Panc1 (cell line): ENCODE data around the gene RGS10. TPM values are rescaled to one million over a fixed set of nuclear protein-coding genes. Genes with fewer than 3 reads are reported as not detected.
A peak's percentile ranks its signal among the peaks of the same experiment; 100 is the strongest.

ENCODE experiments used
- ATAC-seq: fragments of 200-7000 bp; cut with Tn5 transposase; 2 replicates; pipeline ENCODE4 v1.9.1; 2020; ENCODE audit warnings: mild to moderate bottlenecking, moderate library complexity
- BruUV-seq: library from RNA; stranded (reverse); fragments of 400-500 nt; replicated peaks from 2 replicates; lab custom pipeline; 2021; lab: Mats Ljungman, UMichigan
- CTCF ChIA-PET: fragments of 300-600 bp; sonication (Branson Sonifier 250); formaldehyde crosslinking; loops from one replicate; lab custom pipeline; 2022; ENCODE audit warnings: antibody characterized with exemption; lab: Charles Lee
- POLR2A ChIA-PET: fragments of 300-600 bp; sonication (Branson Sonifier 250); formaldehyde crosslinking; loops from one replicate; lab custom pipeline; 2022; ENCODE audit warnings: antibody characterized with exemption; lab: Charles Lee
- DNase-seq: peaks from one replicate; pipeline ENCODE4 v3.0.0-alpha.2; 2010; ENCODE audit warnings: low read depth, low spot score
- H3K27ac ChIP-seq: 2 replicates; pipeline ENCODE4 v1.5.1; 2011; ENCODE audit warnings: mild to moderate bottlenecking, low read length, inconsistent platforms
- H3K27me3 ChIP-seq: fragments of 200-500 bp; sonication (Bioruptor generic); 2 replicates; pipeline ENCODE4 v1.6.0; 2014; ENCODE audit warnings: low read length, inconsistent platforms; ENCODE audit not compliant: control insufficient read depth, insufficient read depth
- H3K36me3 ChIP-seq: fragments of 200-500 bp; sonication (Bioruptor generic); 2 replicates; pipeline ENCODE4 v1.5.1; 2014; ENCODE audit warnings: inconsistent platforms, mild to moderate bottlenecking, low read length, moderate library complexity; ENCODE audit not compliant: control insufficient read depth, insufficient read depth
- H3K4me1 ChIP-seq: 2 replicates; pipeline ENCODE4 v1.5.1; 2011; ENCODE audit warnings: inconsistent platforms, mild to moderate bottlenecking, low read length, moderate library complexity; ENCODE audit not compliant: control insufficient read depth, insufficient read depth
- H3K4me3 ChIP-seq, 2 experiments: 2 replicates each; pipeline ENCODE4 v1.5.1; 2011 to 2012; ENCODE audit warnings: low read depth in 2 of 2, low read length in 2 of 2, mild to moderate bottlenecking in 2 of 2, inconsistent platforms in 1 of 2, moderate library complexity in 1 of 2
- H3K9me3 ChIP-seq: fragments of 200-500 bp; sonication (Bioruptor generic); 2 replicates; pipeline ENCODE4 v1.5.1; 2014; ENCODE audit warnings: low read depth, mild to moderate bottlenecking, inconsistent platforms, low read length, moderate library complexity; ENCODE audit not compliant: control insufficient read depth, insufficient read depth
- CTCF ChIP-seq: fragments of 450-650 bp; IDR thresholded peaks from 2 replicates; pipeline ENCODE4 v1.5.1; 2017; ENCODE audit warnings: mild to moderate bottlenecking
- POLR2AphosphoS5 ChIP-seq: IDR thresholded peaks from 2 replicates; pipeline ENCODE4 v1.6.1; 2012; ENCODE audit warnings: mild to moderate bottlenecking, low read depth, low read length, moderate library complexity
- REST ChIP-seq, 2 experiments: IDR thresholded peaks; 2 replicates each; pipeline ENCODE4 v1.6.1; 2011 to 2012; ENCODE audit warnings: low read depth in 2 of 2, control low read depth in 1 of 2, low read length in 1 of 2, mild to moderate bottlenecking in 1 of 2, moderate library complexity in 1 of 2; ENCODE audit not compliant: insufficient read depth in 1 of 2
- SIN3A ChIP-seq: IDR thresholded peaks from 2 replicates; pipeline ENCODE4 v1.6.1; 2012; ENCODE audit warnings: low read depth, mild to moderate bottlenecking, low read length, moderate library complexity, borderline replicate concordance; ENCODE audit not compliant: insufficient read depth
- TCF7L2 ChIP-seq: IDR thresholded peaks from 2 replicates; pipeline ENCODE4 v1.6.1; 2011; ENCODE audit warnings: mild to moderate bottlenecking, low read depth, low read length, inconsistent platforms
- in situ Hi-C: cut with HindIII; loops from 2 replicates; pipeline ENCODE4 v1.10.0; 2016; ENCODE audit warnings: low sequenced_read_pairs, low pct_unique_long_range_greater_than_20kb
- intact Hi-C: fragments of 100-400 bp; cut with micrococcal nuclease; formaldehyde crosslinking; loops from one replicate; pipeline ENCODE4 v1.10.0; 2022; ENCODE audit not compliant: unreplicated experiment
- total RNA-seq: library from RNA; stranded (reverse); gene quantifications from one replicate; pipeline ENCODE4 v1.2.1, GENCODE V29; 2021; ENCODE audit not compliant: unreplicated experiment

RGS10 gene
- total RNA-seq, 1 experiment from 2014 or later, result 68.6 TPM

GRCh38 chr10:119466655-119467054 is 75.9 kb downstream of the RGS10 start:
- BruUV-seq, result no TSS peak
- H3K4me1 ChIP-seq, result 0 out of 2 replicates have a peak, but pooled peaks cover 2% of the 10 kb centered on the region
- ATAC-seq, result peak; percentile 59
- ChIA-PET POLR2A (interaction anchor here (0.5 kb wide), 1 partner anchor 14 kb away, joined by 5 read pairs; no protein-coding TSS in a partner anchor), CTCF (no interaction called here)
- H3K27ac ChIP-seq, result no peak overlapping the region
- no peaks in the 10 kb centered on the region for H3K27me3 ChIP-seq
- DNase-seq, result no peak
- H3K9me3 ChIP-seq, result no peaks in the 10 kb centered on the region
- H3K4me3 ChIP-seq, result no peak overlapping the region
- in situ Hi-C loops (no loop called here), intact Hi-C loops (no loop called here)
- TF ChIP-seq REST (IDR thresholded peaks at IDR 0.05; ENCODE audit: insufficient read depth in 1 of 2, low read depth in 2 of 2, low read length in 1 of 2) (no peak), TCF7L2 (no peak), POLR2AphosphoS5 (no peak), SIN3A (no peak), CTCF (no peak)
- no peaks in the 10 kb centered on the region for H3K36me3 ChIP-seq

GRCh38 chr10:119466076-119466475 is 76.4 kb downstream of the RGS10 start:
- no peaks in the 10 kb centered on the region for H3K27me3 ChIP-seq
- H3K4me1 ChIP-seq, result peaks cover 6% of the 10 kb centered on the region; the same call in 1 of the 2 replicates
- in situ Hi-C loops, result no loop called here
- POLR2A ChIA-PET, result no interaction called here
- no peak for ATAC-seq
- H3K27ac ChIP-seq, result no peak overlapping the region
- no peaks in the 10 kb centered on the region for H3K36me3 ChIP-seq
- TF ChIP-seq SIN3A, result no peak
- TF ChIP-seq REST (IDR thresholded peaks at IDR 0.05; ENCODE audit: insufficient read depth in 1 of 2, low read depth in 2 of 2, low read length in 1 of 2), result no peak
- no peak for TF ChIP-seq CTCF
- TF ChIP-seq POLR2AphosphoS5, result no peak
- TF ChIP-seq TCF7L2, result no peak
- BruUV-seq, result no TSS peak
- no peaks in the 10 kb centered on the region for H3K9me3 ChIP-seq
- DNase-seq, result no peak
- CTCF ChIA-PET, result interaction anchor here (0.6 kb wide), 1 partner anchor 10 kb away, joined by 3 read pairs; no protein-coding TSS in a partner anchor
- H3K4me3 ChIP-seq, result no peak overlapping the region
- intact Hi-C loops, result no loop called here
